ENCODE measurements around the gene CAPG. TPM values are rescaled to one million over a fixed set of nuclear protein-coding genes. Genes with fewer than 3 reads are reported as not detected.
A peak's percentile ranks its signal among the peaks of the same experiment; 100 is the strongest.

Gene CAPG
- total RNA-seq, 2 experiments from 2014 or later: 8.1 to 9.8 TPM

- ChIA-PET POLR2A (interaction anchor here (0.7 to 2.0 kb wide), 3 partner anchors 9 to 20 kb away, joined by 3 to 9 read pairs (median 8); partner anchors contain the start of gene SH2D6), CTCF (ENCODE audit: unreplicated experiment) (no interaction called here)
- no peak for DNase-seq (ENCODE audit: low spot score)
- Histone ChIP-seq H2AFZ (ENCODE audit: low read length) (no peak overlapping the region), H3K9me3 (ENCODE audit: low read length) (no peaks in the 10 kb centered on the region), H3K36me3 (ENCODE audit: insufficient read depth, low read length) (no peaks in the 10 kb centered on the region), H3K79me2 (ENCODE audit: insufficient read depth, low read depth, low read length) (no peaks in the 10 kb centered on the region), H3K4me3 (ENCODE audit: low read depth, low read length, poor library complexity, severe bottlenecking) (no peak overlapping the region), H3K4me2 (ENCODE audit: low read length) (no peak overlapping the region), H3K27ac (ENCODE audit: low read depth, low read length, poor library complexity, severe bottlenecking) (no peak overlapping the region), H3K9me2 (ENCODE audit: insufficient read depth, low read length) (no peaks in the 10 kb centered on the region), H3K4me1 (ENCODE audit: insufficient read depth, low read length, poor library complexity, severe bottlenecking) (peaks cover 17% of the 10 kb centered on the region), H4K20me1 (ENCODE audit: insufficient read depth, low read length) (no peaks in the 10 kb centered on the region)
- TF ChIP-seq CTCF (conservative IDR thresholded peaks at IDR 0.05; ENCODE audit: low read length): no peak
- TF ChIP-seq EZH2phosphoT487 (IDR thresholded peaks at IDR 0.05; ENCODE audit: borderline replicate concordance, low read depth, low read length): no peak
- BruUV-seq (replicated peaks): no TSS peak
- intact Hi-C loops (cut with micrococcal nuclease; ENCODE audit: unreplicated experiment): loop anchor here (5.0 kb wide), 1 partner anchor 98 kb away; the partner anchor contains the start of gene MAT2A
These were observed 28.9 kb upstream of the CAPG start for GRCh38 chr2:85439025-85439472.

GRCh38 chr2:85438201-85439024, 28.2 kb upstream of the CAPG start:
- no peaks in the 10 kb centered on the region for H4K20me1 ChIP-seq (ENCODE audit: insufficient read depth, low read length)
- peak overlapping the region; percentile 52; the same call in 1 of the 2 replicates for H3K4me2 ChIP-seq (ENCODE audit: low read length)
- BruUV-seq (replicated peaks): no TSS peak
- peak overlapping the region; percentile 31 for H3K4me3 ChIP-seq (ENCODE audit: low read depth, low read length, poor library complexity, severe bottlenecking)
- intact Hi-C loops (cut with micrococcal nuclease; ENCODE audit: unreplicated experiment): loop anchor here (5.0 kb wide), 1 partner anchor 99 kb away; the partner anchor contains the start of gene MAT2A
- DNase-seq (ENCODE audit: low spot score): no peak
- CTCF ChIA-PET (ENCODE audit: unreplicated experiment): no interaction called here
- no peaks in the 10 kb centered on the region for H3K9me2 ChIP-seq (ENCODE audit: insufficient read depth, low read length)
- no peak overlapping the region for H3K27ac ChIP-seq (ENCODE audit: low read depth, low read length, poor library complexity, severe bottlenecking)
- TF ChIP-seq CTCF (conservative IDR thresholded peaks at IDR 0.05; ENCODE audit: low read length): no peak
- no peak for TF ChIP-seq EZH2phosphoT487 (IDR thresholded peaks at IDR 0.05; ENCODE audit: borderline replicate concordance, low read depth, low read length)
- no peaks in the 10 kb centered on the region for H3K79me2 ChIP-seq (ENCODE audit: insufficient read depth, low read depth, low read length)
- H3K36me3 ChIP-seq (ENCODE audit: insufficient read depth, low read length): no peaks in the 10 kb centered on the region
- no peak overlapping the region for H2AFZ ChIP-seq (ENCODE audit: low read length)
- H3K4me1 ChIP-seq (ENCODE audit: insufficient read depth, low read length, poor library complexity, severe bottlenecking): peaks cover 17% of the 10 kb centered on the region
- H3K9me3 ChIP-seq (ENCODE audit: low read length): no peaks in the 10 kb centered on the region
- POLR2A ChIA-PET: interaction anchor here (0.7 to 2.0 kb wide), 6 partner anchors 10 to 441 kb away, joined by 3 to 9 read pairs (median 6); partner anchors contain the start of genes ELMOD3, MAT2A, RETSAT and SH2D6
